GM12892 (cell line): ENCODE data around the gene FBLN5.

Experiments
- POLR2A ChIP-seq: IDR thresholded peaks from 2 replicates; pipeline ENCODE4 v1.6.1; 2011; ENCODE audit warnings: low read depth, low read length, control low read depth
- POLR2AphosphoS5 ChIP-seq: IDR thresholded peaks from 2 replicates; pipeline ENCODE4 v1.6.1; 2011; ENCODE audit warnings: low read depth, low read length, control low read depth
- TAF1 ChIP-seq: IDR thresholded peaks from 2 replicates; pipeline ENCODE4 v1.6.1; 2011; ENCODE audit warnings: low read depth, mild to moderate bottlenecking, control low read depth, low read length, borderline replicate concordance

GRCh38 chr14:91876492-91876891 lies 71.0 kb downstream of the FBLN5 start:
- TF ChIP-seq POLR2A = no peak
- no peak for TF ChIP-seq TAF1
- TF ChIP-seq POLR2AphosphoS5 = no peak
